ENCODE measurements around the gene DUS2.

DNA sequence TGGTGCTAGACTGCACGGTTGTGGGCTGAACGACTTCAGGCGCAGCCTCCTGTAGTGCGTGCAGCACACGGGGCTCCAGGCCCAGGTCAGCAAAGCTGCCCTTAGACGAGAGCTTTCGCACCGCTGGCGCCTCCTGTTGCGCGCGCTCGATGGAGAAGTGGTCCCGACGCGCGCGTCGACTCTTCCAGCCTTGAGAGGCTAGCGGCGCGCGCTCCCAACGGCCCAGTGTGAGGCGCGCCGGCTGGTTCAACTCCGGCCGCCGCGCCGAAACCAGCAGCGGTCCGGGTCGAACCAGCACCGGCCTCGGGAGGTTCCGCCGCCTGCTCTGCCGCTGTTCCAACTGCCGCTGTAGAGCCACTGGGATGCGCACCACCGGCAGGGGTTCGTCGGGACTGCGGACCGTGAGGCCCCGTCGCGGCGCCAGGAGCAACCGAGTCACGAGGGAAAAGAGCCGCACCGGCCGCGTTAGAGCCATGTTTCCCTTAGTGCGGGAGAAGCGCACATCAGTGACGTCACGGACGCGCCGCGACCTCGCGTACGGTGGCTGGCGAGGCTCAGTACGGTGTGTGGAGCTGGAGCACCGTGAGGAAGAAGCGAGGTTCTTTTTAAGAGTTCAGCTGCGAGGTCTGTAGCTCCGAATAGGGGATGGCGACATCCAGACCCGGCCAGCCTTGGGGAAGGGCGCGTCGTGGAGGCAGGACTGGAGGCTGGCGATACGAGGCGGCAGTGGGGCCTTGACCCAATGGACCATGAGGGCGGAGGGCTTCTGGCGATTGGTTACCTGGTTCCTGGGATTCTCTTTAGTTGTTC lies at the start of gene DUS2, which contains the start of gene DDX28:
- TF ChIP-seq, protein P1, sequence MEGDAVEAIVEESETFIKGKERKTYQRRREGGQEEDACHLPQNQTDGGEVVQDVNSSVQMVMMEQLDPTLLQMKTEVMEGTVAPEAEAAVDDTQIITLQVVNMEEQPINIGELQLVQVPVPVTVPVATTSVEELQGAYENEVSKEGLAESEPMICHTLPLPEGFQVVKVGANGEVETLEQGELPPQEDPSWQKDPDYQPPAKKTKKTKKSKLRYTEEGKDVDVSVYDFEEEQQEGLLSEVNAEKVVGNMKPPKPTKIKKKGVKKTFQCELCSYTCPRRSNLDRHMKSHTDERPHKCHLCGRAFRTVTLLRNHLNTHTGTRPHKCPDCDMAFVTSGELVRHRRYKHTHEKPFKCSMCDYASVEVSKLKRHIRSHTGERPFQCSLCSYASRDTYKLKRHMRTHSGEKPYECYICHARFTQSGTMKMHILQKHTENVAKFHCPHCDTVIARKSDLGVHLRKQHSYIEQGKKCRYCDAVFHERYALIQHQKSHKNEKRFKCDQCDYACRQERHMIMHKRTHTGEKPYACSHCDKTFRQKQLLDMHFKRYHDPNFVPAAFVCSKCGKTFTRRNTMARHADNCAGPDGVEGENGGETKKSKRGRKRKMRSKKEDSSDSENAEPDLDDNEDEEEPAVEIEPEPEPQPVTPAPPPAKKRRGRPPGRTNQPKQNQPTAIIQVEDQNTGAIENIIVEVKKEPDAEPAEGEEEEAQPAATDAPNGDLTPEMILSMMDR (IDR thresholded peaks at IDR 0.05), result no peak
- TF ChIP-seq EP300 (IDR thresholded peaks at IDR 0.05), result peak in 1 of 4 donors; percentile 49

All from sigmoid colon (tissue), 4 donors.